ENCODE measurements around the gene FSTL5.

Gene FSTL5

GRCh38 chr4:161555689-161556660 is 607.8 kb downstream of the FSTL5 start:
- Mint-ChIP-seq H3K27ac (no peak overlapping the region), H3K4me3 (no peak overlapping the region), H3K36me3 (no peaks in the 10 kb centered on the region), H3K9me3 (peaks cover 4% of the 10 kb centered on the region), H3K27me3 (no peaks in the 10 kb centered on the region), H3K4me1 (no peaks in the 10 kb centered on the region)
- ATAC-seq (ENCODE audit: low read depth) (no peak), DNase-seq (ENCODE audit: low spot score in 2 of 2) (no peak)

GRCh38 chr4:161554372-161554990 is 609.3 kb downstream of the FSTL5 start:
- H3K27me3 Mint-ChIP-seq: no peaks in the 10 kb centered on the region
- no peaks in the 10 kb centered on the region for H3K36me3 Mint-ChIP-seq
- H3K4me3 Mint-ChIP-seq: no peak overlapping the region
- DNase-seq (ENCODE audit: low spot score in 2 of 2) (no peak), ATAC-seq (ENCODE audit: low read depth) (no peak)
- H3K4me1 Mint-ChIP-seq: no peaks in the 10 kb centered on the region
- peaks cover 4% of the 10 kb centered on the region for H3K9me3 Mint-ChIP-seq
- H3K27ac Mint-ChIP-seq: no peak overlapping the region

DNA sequence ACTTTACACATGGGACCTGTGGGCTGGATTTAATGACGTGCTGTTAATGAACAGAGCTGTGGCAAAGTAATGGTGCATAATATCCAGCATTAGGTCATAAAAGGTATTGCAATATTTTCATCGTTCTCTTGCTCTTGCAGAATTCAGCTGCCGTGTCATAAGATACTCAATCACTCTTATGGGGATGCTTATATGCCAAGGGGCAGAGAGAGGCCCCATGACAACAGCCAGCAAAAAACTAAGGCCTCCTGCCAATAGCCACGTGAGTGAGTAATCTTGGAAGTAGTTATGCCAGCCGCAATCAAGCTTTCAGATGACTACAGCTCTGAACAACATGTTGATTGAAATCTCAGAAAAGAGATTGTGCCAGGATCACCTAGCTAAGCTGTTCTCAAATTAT is 616.9 kb downstream of the FSTL5 start:
- no peaks in the 10 kb centered on the region for H3K27me3 Mint-ChIP-seq
- ATAC-seq (ENCODE audit: low read depth) (no peak), DNase-seq (ENCODE audit: low spot score in 2 of 2) (no peak)
- H3K9me3 Mint-ChIP-seq: peaks cover 4% of the 10 kb centered on the region
- no peaks in the 10 kb centered on the region for H3K36me3 Mint-ChIP-seq
- H3K4me3 Mint-ChIP-seq: no peak overlapping the region
- no peaks in the 10 kb centered on the region for H3K4me1 Mint-ChIP-seq
- no peak overlapping the region for H3K27ac Mint-ChIP-seq

DNA sequence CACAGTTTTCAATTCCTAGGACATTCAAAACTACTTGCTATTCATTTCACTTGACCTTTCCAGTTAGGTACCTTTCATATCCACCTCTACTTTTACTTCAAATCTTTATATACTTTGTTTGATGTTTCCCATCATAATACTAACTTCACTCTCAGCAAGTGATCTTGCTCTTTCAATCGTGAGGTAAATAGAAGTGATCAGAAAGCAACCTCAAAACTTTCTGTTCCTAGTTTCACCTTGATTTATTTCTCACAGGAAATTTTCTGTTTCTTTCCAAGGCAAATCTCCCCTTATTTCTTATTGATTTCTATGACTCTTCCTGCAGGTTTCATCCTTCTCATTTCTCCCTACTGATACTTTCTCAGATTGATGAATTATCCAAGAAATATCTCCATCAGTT is 623.5 kb downstream of the FSTL5 start:
- ATAC-seq (ENCODE audit: low read depth): no peak
- H3K36me3 Mint-ChIP-seq: no peaks in the 10 kb centered on the region
- H3K4me1 Mint-ChIP-seq: no peaks in the 10 kb centered on the region
- H3K4me3 Mint-ChIP-seq: no peak overlapping the region
- no peak overlapping the region for H3K27ac Mint-ChIP-seq
- no peak for DNase-seq (ENCODE audit: low spot score in 2 of 2)
- peaks cover 3% of the 10 kb centered on the region for H3K9me3 Mint-ChIP-seq
- no peaks in the 10 kb centered on the region for H3K27me3 Mint-ChIP-seq

DNA sequence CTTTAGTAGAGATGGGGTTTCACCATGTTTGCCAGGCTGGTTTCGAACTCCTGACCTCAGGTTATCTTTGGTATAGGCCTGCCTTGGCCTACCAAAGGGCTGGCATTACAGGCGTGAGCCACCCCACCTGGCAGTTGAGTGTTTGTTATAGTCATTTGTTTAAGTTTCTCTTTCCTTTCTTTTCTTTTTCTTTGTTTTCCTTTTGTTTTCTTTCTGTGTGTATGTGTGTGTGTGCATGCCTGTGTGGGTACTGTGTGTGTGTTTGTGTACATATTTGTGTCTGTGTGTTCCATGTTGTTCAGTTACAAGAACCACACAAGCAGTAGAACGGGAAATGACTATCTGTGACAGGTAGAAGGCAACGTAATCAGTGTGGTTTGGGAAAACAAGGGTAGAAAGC is 624.9 kb downstream of the FSTL5 start:
- H3K36me3 Mint-ChIP-seq: no peaks in the 10 kb centered on the region
- no peak for DNase-seq (ENCODE audit: low spot score in 2 of 2)
- no peak for ATAC-seq (ENCODE audit: low read depth)
- H3K9me3 Mint-ChIP-seq: peaks cover 4% of the 10 kb centered on the region
- H3K4me1 Mint-ChIP-seq: no peaks in the 10 kb centered on the region
- H3K27ac Mint-ChIP-seq: no peak overlapping the region
- H3K4me3 Mint-ChIP-seq: no peak overlapping the region
- H3K27me3 Mint-ChIP-seq: no peaks in the 10 kb centered on the region

DNA sequence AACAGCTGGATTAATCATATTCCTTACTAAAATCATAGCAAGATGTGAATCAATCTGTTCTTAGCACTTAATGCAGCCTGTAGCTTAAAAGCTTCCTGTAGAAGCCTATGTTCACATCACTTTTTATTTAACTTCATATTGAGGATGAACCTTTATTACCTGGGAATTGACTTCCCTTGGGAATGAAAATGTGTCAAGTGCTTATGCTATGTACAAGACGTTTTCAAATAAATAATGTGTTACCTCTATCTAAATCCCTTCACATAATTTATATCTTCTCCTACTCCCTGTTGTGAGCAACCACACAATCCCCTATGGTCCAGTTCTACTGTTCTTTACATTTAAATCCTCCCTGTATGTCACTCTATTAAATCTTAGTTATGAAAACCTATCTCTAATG is 633.1 kb downstream of the FSTL5 start:
- Mint-ChIP-seq H3K4me3 (no peak overlapping the region), H3K36me3 (no peaks in the 10 kb centered on the region), H3K4me1 (no peaks in the 10 kb centered on the region), H3K27me3 (no peaks in the 10 kb centered on the region), H3K9me3 (peaks cover 2% of the 10 kb centered on the region), H3K27ac (no peak overlapping the region)
- no peak for ATAC-seq (ENCODE audit: low read depth)
- no peak for DNase-seq (ENCODE audit: low spot score in 2 of 2)

GRCh38 chr4:161525121-161525520 is 638.7 kb downstream of the FSTL5 start:
- Mint-ChIP-seq H3K36me3 (no peaks in the 10 kb centered on the region), H3K9me3 (no peaks in the 10 kb centered on the region), H3K4me1 (no peaks in the 10 kb centered on the region), H3K27ac (no peak overlapping the region), H3K27me3 (no peaks in the 10 kb centered on the region), H3K4me3 (no peak overlapping the region)
- ATAC-seq (ENCODE audit: low read depth) (no peak), DNase-seq (ENCODE audit: low spot score in 2 of 2) (no peak)

- ATAC-seq (ENCODE audit: low read depth) (no peak), DNase-seq (ENCODE audit: low spot score in 2 of 2) (no peak)
- no peaks in the 10 kb centered on the region for H3K36me3 Mint-ChIP-seq
Observed at GRCh38 chr4:161522031-161522430, 641.8 kb downstream of the FSTL5 start.

DNA sequence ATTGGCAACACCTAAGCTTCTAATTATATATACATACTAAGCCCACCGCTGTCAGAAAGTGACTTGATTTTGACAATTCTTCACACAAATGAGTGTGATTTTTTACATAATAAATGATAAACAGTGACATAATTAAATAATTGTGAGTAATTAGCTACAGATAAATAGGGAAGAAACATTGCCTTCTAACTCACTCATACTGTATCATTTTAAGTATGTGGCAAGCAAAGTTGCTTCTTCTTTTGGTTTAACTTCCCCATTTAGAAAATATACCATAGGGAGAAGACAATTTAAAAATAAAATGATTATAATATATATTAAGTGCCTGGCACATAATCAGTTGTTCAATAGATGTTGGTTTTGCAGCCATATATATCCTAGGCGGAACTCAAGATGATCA is 644.2 kb downstream of the FSTL5 start:
- Mint-ChIP-seq H3K36me3 (no peaks in the 10 kb centered on the region), H3K4me1 (no peaks in the 10 kb centered on the region), H3K4me3 (no peak overlapping the region), H3K27me3 (no peaks in the 10 kb centered on the region), H3K9me3 (no peaks in the 10 kb centered on the region), H3K27ac (no peak overlapping the region)
- ATAC-seq (ENCODE audit: low read depth) (no peak), DNase-seq (ENCODE audit: low spot score in 2 of 2) (no peak)

More at GRCh38 chr4:161522031-161522430, 641.8 kb downstream of the FSTL5 start:
- Mint-ChIP-seq H3K27me3 (no peaks in the 10 kb centered on the region), H3K9me3 (no peaks in the 10 kb centered on the region), H3K4me1 (no peaks in the 10 kb centered on the region), H3K27ac (no peak overlapping the region), H3K4me3 (no peak overlapping the region)

- no peaks in the 10 kb centered on the region for H3K4me1 Mint-ChIP-seq
- DNase-seq (ENCODE audit: low spot score in 2 of 2): no peak
- H3K9me3 Mint-ChIP-seq: peaks cover 5% of the 10 kb centered on the region
- H3K4me3 Mint-ChIP-seq: no peak overlapping the region
- H3K36me3 Mint-ChIP-seq: no peaks in the 10 kb centered on the region
- H3K27ac Mint-ChIP-seq: no peak overlapping the region
- H3K27me3 Mint-ChIP-seq: no peaks in the 10 kb centered on the region
- ATAC-seq (ENCODE audit: low read depth): no peak
Observed at GRCh38 chr4:161517941-161518340, 645.9 kb downstream of the FSTL5 start.

DNA sequence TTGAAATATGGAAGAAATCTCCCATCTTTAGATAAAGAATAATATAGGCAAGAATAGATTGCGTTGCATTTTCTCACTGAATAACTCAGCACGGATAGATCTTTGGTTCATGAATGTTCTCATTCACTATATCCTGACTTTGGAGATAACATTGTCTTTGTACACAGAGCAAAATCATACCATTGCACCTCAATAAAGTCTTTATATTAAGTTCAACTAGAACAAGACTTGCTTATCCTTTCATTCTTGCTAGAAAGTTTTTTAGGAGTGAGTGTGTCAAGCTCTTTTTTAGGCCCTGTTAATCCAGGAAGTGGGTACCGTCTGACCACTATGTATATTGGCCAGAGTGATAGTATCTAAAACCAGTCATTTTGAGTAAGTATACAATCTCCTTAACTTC is 658.7 kb downstream of the FSTL5 start:
- Mint-ChIP-seq H3K36me3 (no peaks in the 10 kb centered on the region), H3K27ac (no peak overlapping the region), H3K4me1 (no peaks in the 10 kb centered on the region), H3K9me3 (peaks cover 1% of the 10 kb centered on the region), H3K4me3 (no peak overlapping the region), H3K27me3 (no peaks in the 10 kb centered on the region)
- DNase-seq (ENCODE audit: low spot score in 2 of 2) (no peak), ATAC-seq (ENCODE audit: low read depth) (no peak)

GRCh38 chr4:161498155-161498554 is 665.6 kb downstream of the FSTL5 start:
- no peak overlapping the region for H3K4me3 Mint-ChIP-seq
- H3K36me3 Mint-ChIP-seq: no peaks in the 10 kb centered on the region
- DNase-seq (ENCODE audit: low spot score in 2 of 2): no peak
- H3K4me1 Mint-ChIP-seq: no peaks in the 10 kb centered on the region
- H3K27ac Mint-ChIP-seq: no peak overlapping the region
- no peak for ATAC-seq (ENCODE audit: low read depth)
- H3K9me3 Mint-ChIP-seq: peaks cover 1% of the 10 kb centered on the region
- H3K27me3 Mint-ChIP-seq: no peaks in the 10 kb centered on the region

DNA sequence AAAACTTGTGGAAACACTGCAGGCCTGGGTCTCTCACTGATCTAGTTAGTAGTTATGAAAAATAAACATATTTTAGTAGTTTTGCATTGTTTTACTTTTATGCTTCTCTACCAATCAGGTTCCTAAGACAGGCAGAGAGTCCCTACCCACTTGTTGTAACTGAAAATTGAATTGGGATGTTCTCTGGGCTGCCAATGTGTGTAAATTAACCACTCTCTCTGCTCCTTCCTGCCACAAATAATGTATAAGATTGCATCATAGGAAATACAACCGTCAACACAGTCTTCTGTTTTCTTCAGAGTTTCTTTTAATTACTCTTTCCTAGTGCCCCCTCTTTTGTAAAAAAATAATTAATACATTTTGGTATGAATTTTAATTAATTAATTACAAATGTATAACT is 677.3 kb downstream of the FSTL5 start:
- H3K4me1 Mint-ChIP-seq: no peaks in the 10 kb centered on the region
- no peak for ATAC-seq (ENCODE audit: low read depth)

GRCh38 chr4:161466316-161466715 is 697.5 kb downstream of the FSTL5 start:
- no peak for DNase-seq (ENCODE audit: low spot score in 2 of 2)
- Mint-ChIP-seq H3K27me3 (no peaks in the 10 kb centered on the region), H3K36me3 (no peaks in the 10 kb centered on the region), H3K9me3 (peaks cover 2% of the 10 kb centered on the region), H3K27ac (no peak overlapping the region), H3K4me3 (no peak overlapping the region), H3K4me1 (no peaks in the 10 kb centered on the region)
- ATAC-seq (ENCODE audit: low read depth): no peak

More for the DNA sequence above, 677.3 kb downstream of the FSTL5 start:
- Mint-ChIP-seq H3K36me3 (no peaks in the 10 kb centered on the region), H3K4me3 (no peak overlapping the region), H3K27ac (no peak overlapping the region), H3K27me3 (no peaks in the 10 kb centered on the region), H3K9me3 (peaks cover 1% of the 10 kb centered on the region)
- no peak for DNase-seq (ENCODE audit: low spot score in 2 of 2)
